GM15510 (cell line): ENCODE measurements around the gene PPP1CA.
A peak's percentile ranks its signal among the peaks of the same experiment; 100 is the strongest.

Experiments
- POLR2A ChIP-seq: IDR thresholded peaks from 3 replicates; pipeline ENCODE4 v1.6.1; 2011; ENCODE audit warnings: borderline replicate concordance; ENCODE audit not compliant: insufficient read length; ENCODE audit errors: extremely low read depth

PPP1CA gene

GRCh38 chr11:67423891-67424613, 22.4 kb upstream of the PPP1CA start:
- no peak for TF ChIP-seq POLR2A

DNA sequence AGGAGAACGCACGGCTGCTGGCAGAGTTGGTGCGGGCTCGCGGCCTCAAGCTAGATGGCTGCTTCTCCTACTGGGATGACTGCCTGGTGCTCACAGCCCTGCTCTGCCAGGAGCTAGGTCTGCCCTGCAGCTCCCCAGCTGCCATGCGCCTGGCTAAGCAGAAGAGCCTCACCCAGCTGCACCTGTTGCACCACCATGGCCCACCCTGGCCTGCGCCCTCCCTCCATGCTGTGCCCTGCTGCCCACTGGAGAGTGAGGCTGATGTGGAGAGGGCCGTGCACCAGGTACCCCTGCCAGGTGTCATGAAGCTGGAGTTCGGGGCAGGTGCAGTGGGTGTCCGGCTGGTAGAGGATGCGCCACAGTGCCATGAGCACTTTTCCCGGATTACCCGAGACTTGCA, 21.8 kb upstream of the PPP1CA start:
- no peak for TF ChIP-seq POLR2A

- no peak for TF ChIP-seq POLR2A
Measured at GRCh38 chr11:67422891-67423290, 21.2 kb upstream of the PPP1CA start.

DNA sequence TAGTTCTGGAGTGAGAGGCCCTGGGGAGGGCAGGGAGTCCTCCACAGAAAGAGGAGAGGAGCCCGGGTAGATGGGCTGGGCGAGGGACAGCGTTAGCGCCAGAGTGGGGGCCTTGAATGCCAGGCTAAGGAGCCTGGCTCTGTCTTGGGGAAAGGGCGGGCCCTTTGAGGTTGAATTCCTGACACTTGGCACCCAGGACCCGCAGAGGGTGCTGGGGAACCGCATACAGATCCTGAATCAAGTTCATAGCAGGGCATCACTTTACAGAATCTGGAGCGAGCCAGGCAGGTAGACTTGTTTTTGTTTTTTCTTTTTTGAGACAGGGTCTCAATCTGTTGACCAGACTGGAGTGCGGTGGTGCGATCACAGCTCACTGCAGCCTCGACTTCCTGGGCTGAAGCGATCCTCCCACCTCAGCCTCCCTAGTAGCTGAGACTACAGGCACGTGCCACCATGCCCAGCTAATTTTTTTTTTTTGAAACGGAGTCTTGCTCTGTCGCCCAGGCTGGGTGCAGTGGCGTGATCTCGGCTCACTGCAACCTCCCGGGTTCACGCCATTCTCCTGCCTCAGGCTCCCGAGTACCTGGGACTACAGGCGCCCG, 19.9 kb upstream of the PPP1CA start:
- no peak for TF ChIP-seq POLR2A

GRCh38 chr11:67420646-67421429, 19.2 kb upstream of the PPP1CA start:
- TF ChIP-seq POLR2A = peak; percentile 69

DNA sequence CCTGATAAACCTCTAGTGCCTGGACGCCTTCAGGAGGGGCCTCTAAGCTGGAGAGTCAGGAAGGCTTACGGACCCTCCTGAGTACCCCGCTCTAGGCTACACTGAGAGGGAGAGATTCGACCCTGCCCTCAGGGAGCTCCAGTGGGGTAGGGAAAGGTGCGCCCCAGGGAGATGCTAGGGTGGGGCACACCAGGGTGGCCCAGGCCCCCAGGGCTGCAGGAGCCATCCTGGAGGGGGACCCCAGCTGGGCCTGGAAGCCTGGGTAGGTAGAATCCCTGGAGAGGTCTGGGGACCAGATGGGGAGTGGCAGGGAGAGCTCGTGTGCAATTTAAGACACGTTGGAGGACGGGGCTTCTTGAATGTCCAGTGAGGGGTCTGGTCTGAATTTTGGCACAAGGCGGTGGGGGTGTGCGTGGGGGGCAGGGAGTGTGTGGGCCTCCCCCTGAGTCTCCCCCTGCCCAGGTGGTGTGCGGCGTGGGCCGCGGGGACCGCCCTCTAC, 18.5 kb upstream of the PPP1CA start:
- no peak for TF ChIP-seq POLR2A

DNA sequence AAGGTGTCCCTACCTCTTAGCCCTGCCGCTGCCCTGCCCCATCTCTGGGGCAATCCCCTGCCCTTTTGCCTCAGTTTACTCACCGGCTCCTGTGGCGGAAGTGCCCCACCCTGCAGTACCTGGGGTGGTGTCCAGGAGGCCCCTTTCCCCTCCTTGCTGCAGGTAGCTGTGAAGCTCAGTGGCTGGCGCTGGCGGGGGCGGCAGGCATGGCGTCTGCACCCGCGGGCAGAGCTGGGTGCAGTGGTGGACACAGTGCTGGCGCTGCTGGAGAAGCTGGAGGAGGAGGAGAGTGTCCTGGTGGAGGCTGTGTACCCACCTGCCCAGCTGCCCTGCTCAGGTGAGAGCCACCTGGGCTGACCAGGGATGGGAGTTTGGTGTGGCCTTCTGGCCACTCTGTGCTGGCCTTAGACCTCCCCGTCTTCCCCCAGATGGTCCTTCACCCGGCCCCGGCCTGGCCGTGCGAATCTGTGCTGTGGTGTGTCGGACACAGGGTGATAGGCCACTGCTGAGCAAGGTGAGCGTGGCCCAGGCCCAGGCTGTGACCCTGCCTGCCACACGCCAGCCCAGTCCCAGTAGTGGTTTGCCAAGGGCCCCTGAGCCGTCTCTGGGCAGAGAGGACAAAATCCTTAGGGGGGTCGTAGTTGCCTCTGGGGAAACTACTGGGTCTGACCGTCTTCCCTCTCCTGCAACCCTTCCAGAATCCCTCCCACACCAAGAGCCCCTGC, 17.8 kb upstream of the PPP1CA start:
- TF ChIP-seq POLR2A = no peak

- no peak for TF ChIP-seq POLR2A
Measured at GRCh38 chr11:67418476-67419281, 17.0 kb upstream of the PPP1CA start.

DNA sequence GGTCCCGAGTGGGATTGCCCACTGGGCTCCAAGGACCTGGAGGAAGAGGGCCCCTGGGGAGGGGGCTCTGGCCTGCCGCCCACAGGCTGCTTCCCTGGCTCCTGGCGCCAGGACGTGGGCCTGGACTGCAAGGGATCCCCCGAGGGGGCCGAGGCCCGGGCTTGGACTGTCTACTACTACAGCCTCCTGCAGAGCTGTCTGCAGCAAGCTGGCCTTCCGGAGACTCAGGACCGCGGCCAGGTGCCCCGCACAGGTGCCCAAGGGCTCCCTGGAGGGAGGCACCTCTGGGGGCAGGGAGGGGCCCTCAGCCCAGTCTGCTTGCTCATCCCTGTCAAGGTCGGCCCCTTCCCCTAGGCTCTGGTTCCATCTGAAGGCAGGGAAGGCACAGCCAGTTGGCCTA, 15.8 kb upstream of the PPP1CA start:
- no peak for TF ChIP-seq POLR2A

- no peak for TF ChIP-seq POLR2A
Measured at GRCh38 chr11:67416416-67417335, 15.0 kb upstream of the PPP1CA start.

DNA sequence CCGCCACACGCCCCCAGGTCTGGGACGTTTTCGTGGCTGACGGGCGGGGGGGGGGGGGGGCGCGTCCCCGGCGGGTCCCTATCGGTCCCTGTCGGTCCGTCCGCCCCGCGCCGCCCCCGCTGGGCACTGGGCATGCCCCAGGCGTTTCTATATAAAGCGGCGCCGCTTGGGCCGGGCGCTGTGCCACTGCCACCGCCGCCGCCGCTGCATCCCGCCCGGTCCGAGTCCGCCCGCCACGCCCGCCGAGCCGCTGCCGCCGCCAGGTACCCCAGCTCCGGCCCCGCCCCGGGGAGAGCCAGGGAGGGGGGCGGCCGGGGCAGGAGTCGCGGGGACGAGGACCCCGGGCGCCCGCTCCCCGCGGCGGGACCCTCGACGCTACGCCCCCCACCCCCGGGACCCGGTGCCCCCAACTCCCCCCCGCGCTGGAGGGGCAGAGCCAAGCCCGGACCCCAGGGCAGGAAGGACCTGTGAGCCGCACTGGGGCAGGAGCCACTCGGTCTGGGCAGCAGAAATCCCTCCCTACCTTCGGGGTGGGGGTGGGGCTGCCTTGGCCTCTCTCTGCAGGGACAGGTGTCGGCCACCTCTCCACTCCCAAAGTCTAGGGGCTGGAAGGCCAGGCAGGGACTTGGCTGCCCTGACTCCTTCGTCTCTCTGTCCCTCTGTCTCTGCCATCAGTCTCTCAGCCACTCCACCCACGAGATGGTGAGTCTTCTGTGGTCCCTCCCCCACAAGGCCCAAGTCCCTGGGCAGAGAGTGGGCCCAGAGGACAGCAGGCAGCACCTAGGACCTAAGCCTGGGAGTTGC, 14.0 kb upstream of the PPP1CA start, which contains the start of gene CARNS1:
TSS of gene CARNS1 (plus strand) at position 178 of the 804 bp plus-strand sequence. CDS start at position 700, 522 bp downstream.
- TF ChIP-seq POLR2A = no peak

- TF ChIP-seq POLR2A = no peak
Measured at GRCh38 chr11:67413266-67413849, 11.7 kb upstream of the PPP1CA start.
